Measurements from ENCODE around the gene ZNF618.

- no peak for TF ChIP-seq EZH2phosphoT487 (IDR thresholded peaks at IDR 0.05; ENCODE audit: insufficient read depth, low read depth)
- TF ChIP-seq EZH2 (IDR thresholded peaks at IDR 0.05; ENCODE audit: insufficient read depth, poor library complexity, severe bottlenecking) = no peak
These were observed 162.0 kb downstream of the ZNF618 start for GRCh38 chr9:114037961-114038723.
